Liver (tissue), 9 donors: ENCODE results near the gene GMDS. TPM values are rescaled to one million over a fixed set of nuclear protein-coding genes. Genes with fewer than 3 reads are reported as not detected.

Experiments used
- DNase-seq: peaks from one replicate; pipeline ENCODE4 v3.0.0-alpha.2; 2017; ENCODE audit warnings: low spot score
- H3K27ac ChIP-seq, 2 donors: one replicate each; pipeline ENCODE4 v1.7.0; 2013; ENCODE audit warnings: inconsistent platforms in 2 of 2, low read length in 2 of 2, control low read depth in 1 of 2, low read depth in 1 of 2, mild to moderate bottlenecking in 1 of 2
- H3K27me3 ChIP-seq, 4 donors: one replicate each; pipeline versions ENCODE4 v1.6.1 to v1.7.0; 2013; ENCODE audit warnings: low read length in 3 of 4, inconsistent platforms in 1 of 4, mild to moderate bottlenecking in 1 of 4, moderate library complexity in 1 of 4; ENCODE audit not compliant: control insufficient read depth in 4 of 4, insufficient read depth in 4 of 4
- H3K36me3 ChIP-seq, 4 donors: one replicate each; pipeline versions ENCODE4 v1.6.1 to v1.7.0; 2013; ENCODE audit warnings: low read length in 3 of 4, mild to moderate bottlenecking in 3 of 4, low read depth in 1 of 4, moderate library complexity in 1 of 4; ENCODE audit not compliant: control insufficient read depth in 4 of 4, insufficient read depth in 3 of 4
- H3K4me1 ChIP-seq, 4 donors: one replicate each; pipeline versions ENCODE4 v1.6.1 to v1.7.0; 2013; ENCODE audit warnings: low read length in 3 of 4, mild to moderate bottlenecking in 3 of 4, moderate library complexity in 1 of 4; ENCODE audit not compliant: control insufficient read depth in 4 of 4, insufficient read depth in 4 of 4
- H3K4me3 ChIP-seq, 3 donors: one replicate each; pipeline versions ENCODE4 v1.6.1 to v1.7.0; 2013; ENCODE audit warnings: low read length in 3 of 3, control low read depth in 1 of 3, low read depth in 1 of 3, mild to moderate bottlenecking in 1 of 3
- H3K9ac ChIP-seq, 2 donors: one replicate each; pipeline ENCODE4 v1.7.0; 2013; ENCODE audit warnings: low read length in 2 of 2, mild to moderate bottlenecking in 2 of 2, moderate library complexity in 2 of 2, control low read depth in 1 of 2, low read depth in 1 of 2
- H3K9me3 ChIP-seq, 4 donors: one replicate each; pipeline versions ENCODE4 v1.6.1 to v1.7.0; 2013; ENCODE audit warnings: low read length in 3 of 4; ENCODE audit not compliant: control insufficient read depth in 4 of 4
- ATF3 ChIP-seq: IDR thresholded peaks from 2 replicates; pipeline ENCODE4 v1.6.1; 2016; ENCODE audit warnings: antibody characterized with exemption
- CTCF ChIP-seq: fragments of 150-350 bp; IDR thresholded peaks from 2 replicates; pipeline ENCODE4 v1.5.1; 2017; ENCODE audit warnings: improper control_type of control experiment, low read depth, low read length; ENCODE audit not compliant: missing input control
- EGR1 ChIP-seq, 2 donors: IDR thresholded peaks; 2 replicates each; pipeline ENCODE4 v1.6.1; 2016 to 2018; ENCODE audit warnings: antibody characterized with exemption in 2 of 2, low read depth in 2 of 2
- FOXA1 ChIP-seq: IDR thresholded peaks from 2 replicates; pipeline ENCODE4 v1.6.1; 2016; ENCODE audit warnings: antibody characterized with exemption
- FOXA2 ChIP-seq: IDR thresholded peaks from 2 replicates; pipeline ENCODE4 v1.6.1; 2016; ENCODE audit warnings: antibody characterized with exemption
- GABPA ChIP-seq, 2 donors: IDR thresholded peaks in 1 of 2; conservative IDR thresholded peaks in 1 of 2; 2 replicates each; pipeline ENCODE4 v1.6.1; 2016; ENCODE audit warnings: antibody characterized with exemption in 2 of 2, mild to moderate bottlenecking in 1 of 2, moderate library complexity in 1 of 2
- HNF4A ChIP-seq, 2 donors: conservative IDR thresholded peaks; 2 replicates each; pipeline ENCODE4 v1.6.1; 2016; ENCODE audit warnings: antibody characterized with exemption in 2 of 2, mild to moderate bottlenecking in 2 of 2
- HNF4G ChIP-seq: IDR thresholded peaks from 2 replicates; pipeline ENCODE4 v1.6.1; 2016; ENCODE audit warnings: antibody characterized with exemption
- JUND ChIP-seq, 2 donors: IDR thresholded peaks; 2 replicates each; pipeline ENCODE4 v1.6.1; 2016; ENCODE audit warnings: antibody characterized with exemption in 2 of 2
- NR2F2 ChIP-seq: IDR thresholded peaks from 2 replicates; pipeline ENCODE4 v1.6.1; 2016; ENCODE audit warnings: antibody characterized with exemption
- RAD21 ChIP-seq, 2 donors: IDR thresholded peaks; 2 replicates each; pipeline ENCODE4 v1.6.1; 2016; ENCODE audit warnings: antibody characterized with exemption in 2 of 2, mild to moderate bottlenecking in 2 of 2
- RXRA ChIP-seq, 2 donors: IDR thresholded peaks; 2 replicates each; pipeline ENCODE4 v1.6.1; 2017 to 2018; ENCODE audit warnings: antibody characterized with exemption in 2 of 2, mild to moderate bottlenecking in 1 of 2
- SP1 ChIP-seq: IDR thresholded peaks from 2 replicates; pipeline ENCODE4 v1.6.1; 2018; ENCODE audit warnings: antibody characterized with exemption, mild to moderate bottlenecking
- TAF1 ChIP-seq: conservative IDR thresholded peaks from 2 replicates; pipeline ENCODE4 v1.6.1; 2016; ENCODE audit warnings: antibody characterized with exemption, mild to moderate bottlenecking
- YY1 ChIP-seq: IDR thresholded peaks from 2 replicates; pipeline ENCODE4 v1.6.1; 2016; ENCODE audit warnings: antibody characterized with exemption, mild to moderate bottlenecking
- WGBS: extraction: QIAGEN DNeasy Blood & Tissue Kit; methylation state at CpG from one replicate; pipeline ENCODE4 v1.1.7; 2013; 5-methylcytosine and 5-hydroxymethylcytosine counted together
- polyA plus RNA-seq, 2 donors: library from polyadenylated mRNA; stranded (reverse) in 1 of 2; unstranded in 1 of 2; fragments of 200-250 nt in 1 of 2; fragments of >200 nt in 1 of 2; fragmentation: Nextera tagmentation in 1 of 2; extraction: Ambion mirVana in 1 of 2; gene quantifications; one replicate each; pipeline versions ENCODE4 v1.2.1 to v1.2.3, GENCODE V29; 2013 to 2015
- total RNA-seq, 2 donors: library from RNA; depleted of rRNA; stranded (reverse); fragments of >200 nt; gene quantifications; one replicate each; pipeline ENCODE4 v1.2.3, GENCODE V29; 2014
- TF ChIP-seq, protein P1 (sequence below): IDR thresholded peaks from 2 replicates; pipeline ENCODE4 v1.6.1; 2016; ENCODE audit warnings: antibody characterized with exemption, mild to moderate bottlenecking
- TF ChIP-seq, protein P2 (sequence below): IDR thresholded peaks from 2 replicates; pipeline ENCODE4 v1.6.1; 2016; ENCODE audit warnings: antibody characterized with exemption
- TF ChIP-seq, protein P3 (sequence below): IDR thresholded peaks from 2 replicates; pipeline ENCODE4 v1.6.1; 2016; ENCODE audit warnings: antibody characterized with exemption
- donor health status: healthy.
- donor health status: healthy.
- donor health status: healthy.
- donor health status: healthy.
- donor health status: healthy.

The GMDS gene
- total and polyA plus RNA-seq, 4 donors, result 3.5 to 15.6 (median 13.0) TPM

DNA sequence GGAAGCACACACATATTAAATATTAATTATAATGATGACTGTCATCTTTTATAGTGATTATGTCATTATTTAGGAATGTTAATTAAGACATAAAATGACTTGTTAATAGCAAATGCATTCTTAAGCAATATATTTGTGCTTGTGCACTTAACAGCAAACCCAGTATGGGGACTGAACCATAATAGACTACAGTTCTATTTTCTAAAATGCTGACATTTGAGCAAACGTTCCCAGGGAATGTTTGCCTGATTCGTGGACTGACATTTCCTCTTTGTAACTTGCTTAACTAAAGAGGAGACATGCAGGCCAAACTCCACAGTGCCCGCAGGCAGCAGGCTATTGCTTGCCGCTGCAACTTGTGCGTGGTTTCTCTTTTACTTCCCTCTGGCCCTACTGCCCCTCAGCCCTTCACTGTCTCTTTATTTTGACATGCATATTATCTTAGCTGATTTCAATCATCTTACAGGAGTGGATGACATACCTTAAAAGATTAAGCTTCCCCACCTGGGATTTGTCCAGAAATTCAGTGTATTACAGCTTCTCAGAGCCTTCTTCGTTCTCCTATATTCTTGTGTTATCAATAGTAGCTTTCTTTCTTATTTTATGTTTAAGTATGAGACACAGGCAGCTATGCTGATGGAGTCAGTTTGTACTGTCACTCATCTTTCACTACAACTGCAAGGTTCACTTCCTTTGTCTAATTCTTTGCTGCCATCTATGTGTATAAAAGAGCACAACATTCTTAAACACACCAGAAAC, 141.5 kb downstream of the GMDS start:
- no peak for TF ChIP-seq SP1
- no peak for TF ChIP-seq FOXA2
- TF ChIP-seq EGR1 (IDR thresholded peaks at IDR 0.05; ENCODE audit: low read depth in 2 of 2), result no peak
- no peak for TF ChIP-seq JUND (IDR thresholded peaks at IDR 0.05)
- TF ChIP-seq GABPA (IDR thresholded peaks at IDR 0.05 in 1 of 2, conservative IDR thresholded peaks at IDR 0.05 in 1 of 2), result no peak
- peak; percentile 43 for TF ChIP-seq YY1
- TF ChIP-seq HNF4G, result peak; percentile 4
- TF ChIP-seq ATF3, result no peak
- TF ChIP-seq CTCF, result peak; percentile 68
- peak; percentile 25 to 39 for TF ChIP-seq HNF4A (conservative IDR thresholded peaks at IDR 0.05)
- no peak for TF ChIP-seq TAF1
- TF ChIP-seq FOXA1, result no peak
- peak; percentile 92 to 93 for TF ChIP-seq RAD21 (IDR thresholded peaks at IDR 0.05)
- no peak for TF ChIP-seq NR2F2
- TF ChIP-seq, protein P1, sequence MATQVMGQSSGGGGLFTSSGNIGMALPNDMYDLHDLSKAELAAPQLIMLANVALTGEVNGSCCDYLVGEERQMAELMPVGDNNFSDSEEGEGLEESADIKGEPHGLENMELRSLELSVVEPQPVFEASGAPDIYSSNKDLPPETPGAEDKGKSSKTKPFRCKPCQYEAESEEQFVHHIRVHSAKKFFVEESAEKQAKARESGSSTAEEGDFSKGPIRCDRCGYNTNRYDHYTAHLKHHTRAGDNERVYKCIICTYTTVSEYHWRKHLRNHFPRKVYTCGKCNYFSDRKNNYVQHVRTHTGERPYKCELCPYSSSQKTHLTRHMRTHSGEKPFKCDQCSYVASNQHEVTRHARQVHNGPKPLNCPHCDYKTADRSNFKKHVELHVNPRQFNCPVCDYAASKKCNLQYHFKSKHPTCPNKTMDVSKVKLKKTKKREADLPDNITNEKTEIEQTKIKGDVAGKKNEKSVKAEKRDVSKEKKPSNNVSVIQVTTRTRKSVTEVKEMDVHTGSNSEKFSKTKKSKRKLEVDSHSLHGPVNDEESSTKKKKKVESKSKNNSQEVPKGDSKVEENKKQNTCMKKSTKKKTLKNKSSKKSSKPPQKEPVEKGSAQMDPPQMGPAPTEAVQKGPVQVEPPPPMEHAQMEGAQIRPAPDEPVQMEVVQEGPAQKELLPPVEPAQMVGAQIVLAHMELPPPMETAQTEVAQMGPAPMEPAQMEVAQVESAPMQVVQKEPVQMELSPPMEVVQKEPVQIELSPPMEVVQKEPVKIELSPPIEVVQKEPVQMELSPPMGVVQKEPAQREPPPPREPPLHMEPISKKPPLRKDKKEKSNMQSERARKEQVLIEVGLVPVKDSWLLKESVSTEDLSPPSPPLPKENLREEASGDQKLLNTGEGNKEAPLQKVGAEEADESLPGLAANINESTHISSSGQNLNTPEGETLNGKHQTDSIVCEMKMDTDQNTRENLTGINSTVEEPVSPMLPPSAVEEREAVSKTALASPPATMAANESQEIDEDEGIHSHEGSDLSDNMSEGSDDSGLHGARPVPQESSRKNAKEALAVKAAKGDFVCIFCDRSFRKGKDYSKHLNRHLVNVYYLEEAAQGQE, result no peak
- no peak for TF ChIP-seq RXRA (IDR thresholded peaks at IDR 0.05)
- Histone ChIP-seq H3K36me3 (no peaks in the 10 kb centered on the region), H3K27ac (no peak overlapping the region), H3K9me3 (no peaks in the 10 kb centered on the region), H3K4me1 (peaks cover 0 to 18% (median 14%) of the 10 kb centered on the region in 4 donors), H3K27me3 (no peaks in the 10 kb centered on the region), H3K9ac (no peak overlapping the region), H3K4me3 (peak overlapping the region; percentile 19 to 50 (median 41))
- no peak for DNase-seq
- WGBS, result 17% methylated on average over 6 of the region's 6 CpGs

- H3K4me1 ChIP-seq, result peaks cover 0 to 18% (median 14%) of the 10 kb centered on the region in 4 donors
- no peak for DNase-seq
- 88% methylated on average over 5 of the region's 5 CpGs for WGBS
Measured at GRCh38 chr6:2102966-2103365, 142.4 kb downstream of the GMDS start.

More at GRCh38 chr6:2102966-2103365, 142.4 kb downstream of the GMDS start:
- Histone ChIP-seq H3K27ac (no peak overlapping the region), H3K4me3 (no peak overlapping the region), H3K9ac (no peak overlapping the region), H3K36me3 (no peaks in the 10 kb centered on the region), H3K27me3 (no peaks in the 10 kb centered on the region), H3K9me3 (no peaks in the 10 kb centered on the region)
- TF ChIP-seq NR2F2 (no peak), HNF4A (conservative IDR thresholded peaks at IDR 0.05) (no peak), RXRA (IDR thresholded peaks at IDR 0.05) (no peak), ATF3 (no peak), SP1 (no peak), RAD21 (IDR thresholded peaks at IDR 0.05) (no peak), HNF4G (no peak), EGR1 (IDR thresholded peaks at IDR 0.05; ENCODE audit: low read depth in 2 of 2) (no peak), CTCF (no peak), FOXA2 (no peak), YY1 (no peak), FOXA1 (no peak), GABPA (IDR thresholded peaks at IDR 0.05 in 1 of 2, conservative IDR thresholded peaks at IDR 0.05 in 1 of 2) (no peak)
- TF ChIP-seq, protein P2, sequence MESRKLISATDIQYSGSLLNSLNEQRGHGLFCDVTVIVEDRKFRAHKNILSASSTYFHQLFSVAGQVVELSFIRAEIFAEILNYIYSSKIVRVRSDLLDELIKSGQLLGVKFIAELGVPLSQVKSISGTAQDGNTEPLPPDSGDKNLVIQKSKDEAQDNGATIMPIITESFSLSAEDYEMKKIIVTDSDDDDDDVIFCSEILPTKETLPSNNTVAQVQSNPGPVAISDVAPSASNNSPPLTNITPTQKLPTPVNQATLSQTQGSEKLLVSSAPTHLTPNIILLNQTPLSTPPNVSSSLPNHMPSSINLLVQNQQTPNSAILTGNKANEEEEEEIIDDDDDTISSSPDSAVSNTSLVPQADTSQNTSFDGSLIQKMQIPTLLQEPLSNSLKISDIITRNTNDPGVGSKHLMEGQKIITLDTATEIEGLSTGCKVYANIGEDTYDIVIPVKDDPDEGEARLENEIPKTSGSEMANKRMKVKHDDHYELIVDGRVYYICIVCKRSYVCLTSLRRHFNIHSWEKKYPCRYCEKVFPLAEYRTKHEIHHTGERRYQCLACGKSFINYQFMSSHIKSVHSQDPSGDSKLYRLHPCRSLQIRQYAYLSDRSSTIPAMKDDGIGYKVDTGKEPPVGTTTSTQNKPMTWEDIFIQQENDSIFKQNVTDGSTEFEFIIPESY, result no peak
- TF ChIP-seq, protein P3, sequence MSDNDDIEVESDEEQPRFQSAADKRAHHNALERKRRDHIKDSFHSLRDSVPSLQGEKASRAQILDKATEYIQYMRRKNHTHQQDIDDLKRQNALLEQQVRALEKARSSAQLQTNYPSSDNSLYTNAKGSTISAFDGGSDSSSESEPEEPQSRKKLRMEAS, result no peak
